CD14-positive monocyte (primary cell): Measurements from ENCODE around the gene OSBPL1A. TPM values are rescaled to one million over a fixed set of nuclear protein-coding genes. Genes with fewer than 3 reads are reported as not detected.

ENCODE experiments used
- DNase-seq, 3 donors: peaks; one replicate each; pipeline ENCODE4 v3.0.0-alpha.2; 2011 to 2022
- H2AFZ ChIP-seq: 2 replicates; pipeline ENCODE4 v1.6.0; 2012; ENCODE audit warnings: mild to moderate bottlenecking, low read depth, low read length, inconsistent platforms; ENCODE audit not compliant: insufficient read depth, poor library complexity, severe bottlenecking
- H3K27ac ChIP-seq, 2 donors: 1 replicate in 1 of 2; 2 replicates in 1 of 2; pipeline ENCODE4 v1.5.1; 2012 to 2013; ENCODE audit warnings: low read length in 2 of 2, control low read depth in 1 of 2, inconsistent platforms in 1 of 2, low read depth in 1 of 2, mild to moderate bottlenecking in 1 of 2
- H3K27me3 ChIP-seq, 2 donors: one replicate each; pipeline versions ENCODE4 v1.6.0 to v1.6.1; 2011 to 2013; ENCODE audit warnings: low read length in 2 of 2; ENCODE audit not compliant: control insufficient read depth in 2 of 2, insufficient read depth in 2 of 2
- H3K36me3 ChIP-seq, 2 donors: replicated peaks in 1 of 2; 1 replicate in 1 of 2; 2 replicates in 1 of 2; pipeline versions ENCODE4 v1.5.1 to v1.6.1; 2012 to 2013; ENCODE audit warnings: low read length in 2 of 2, control low read depth in 1 of 2, inconsistent platforms in 1 of 2, mild to moderate bottlenecking in 1 of 2; ENCODE audit not compliant: insufficient read depth in 2 of 2, control insufficient read depth in 1 of 2
- H3K4me1 ChIP-seq, 2 donors: 1 replicate in 1 of 2; 2 replicates in 1 of 2; pipeline versions ENCODE4 v1.5.1 to v1.6.1; 2012 to 2013; ENCODE audit warnings: low read length in 2 of 2, control low read depth in 1 of 2, inconsistent platforms in 1 of 2, mild to moderate bottlenecking in 1 of 2, moderate library complexity in 1 of 2; ENCODE audit not compliant: insufficient read depth in 2 of 2, control insufficient read depth in 1 of 2
- H3K4me2 ChIP-seq: replicated peaks from 2 replicates; pipeline ENCODE3; 2012; ENCODE audit warnings: low read length, moderate library complexity, mild to moderate bottlenecking; ENCODE audit not compliant: poor library complexity, severe bottlenecking; ENCODE audit errors: extremely low read depth
- H3K4me3 ChIP-seq, 3 experiments: fragments of 200-600 bp in 1 of 3; sonication (generic) in 1 of 3; replicated peaks in 1 of 3; 1 replicate in 2 of 3; 2 replicates in 1 of 3; pipeline ENCODE4 v1.5.1; 2011 to 2013; ENCODE audit warnings: low read length in 3 of 3, mild to moderate bottlenecking in 3 of 3, control low read depth in 2 of 3, low read depth in 2 of 3, inconsistent platforms in 1 of 3, moderate library complexity in 1 of 3
- H3K79me2 ChIP-seq: 2 replicates; pipeline ENCODE4 v1.6.0; 2012; ENCODE audit warnings: mild to moderate bottlenecking, control low read depth, inconsistent platforms, low read length, moderate library complexity; ENCODE audit not compliant: insufficient read depth
- H3K9ac ChIP-seq: 2 replicates; pipeline ENCODE4 v1.6.0; 2017; ENCODE audit warnings: low read length, mild to moderate bottlenecking; ENCODE audit not compliant: insufficient read depth, poor library complexity, severe bottlenecking
- H3K9me3 ChIP-seq, 2 donors: replicated peaks in 1 of 2; 1 replicate in 1 of 2; 2 replicates in 1 of 2; pipeline versions ENCODE4 v1.5.1 to v1.6.1; 2012 to 2013; ENCODE audit warnings: low read length in 2 of 2, control low read depth in 1 of 2; ENCODE audit not compliant: control insufficient read depth in 1 of 2, insufficient read depth in 1 of 2
- H4K20me1 ChIP-seq: 2 replicates; pipeline ENCODE4 v1.6.0; 2012; ENCODE audit warnings: mild to moderate bottlenecking, low read length, control low read depth, moderate library complexity; ENCODE audit not compliant: insufficient read depth
- H3K27ac Mint-ChIP-seq, 7 donors: one replicate each; pipeline ENCODE4 v1.8.0; 2020; ENCODE audit warnings: mild to moderate bottlenecking in 7 of 7, mixed read lengths in 7 of 7, moderate library complexity in 6 of 7, inconsistent platforms in 2 of 7
- H3K27me3 Mint-ChIP-seq, 3 donors: one replicate each; pipeline ENCODE4 v1.8.0; 2021 to 2022; ENCODE audit warnings: low read depth in 3 of 3, mild to moderate bottlenecking in 3 of 3, mixed read lengths in 3 of 3, moderate library complexity in 3 of 3, inconsistent platforms in 1 of 3
- H3K36me3 Mint-ChIP-seq, 2 donors: one replicate each; pipeline ENCODE4 v1.8.0; 2020; ENCODE audit warnings: mixed read lengths in 2 of 2, inconsistent platforms in 1 of 2, mild to moderate bottlenecking in 1 of 2
- H3K4me1 Mint-ChIP-seq: one replicate; pipeline ENCODE4 v1.8.0; 2020; ENCODE audit warnings: mild to moderate bottlenecking, mixed read lengths
- H3K4me3 Mint-ChIP-seq, 2 donors: one replicate each; pipeline ENCODE4 v1.8.0; 2020; ENCODE audit warnings: mild to moderate bottlenecking in 2 of 2, mixed read lengths in 2 of 2, moderate library complexity in 1 of 2
- H3K9me3 Mint-ChIP-seq, 7 donors: one replicate each; pipeline ENCODE4 v1.8.0; 2020 to 2022; ENCODE audit warnings: mixed read lengths in 7 of 7, mild to moderate bottlenecking in 6 of 7, moderate library complexity in 6 of 7, inconsistent platforms in 2 of 7
- CTCF ChIP-seq: fragments of 200-600 bp; IDR thresholded peaks from one replicate; pipeline ENCODE4 v1.8.0; 2022; ENCODE audit warnings: antibody characterized with exemption, mild to moderate bottlenecking
- WGBS: methylation state at CpG from one replicate; pipeline ENCODE4 v1.1.5; 2013; ENCODE audit warnings: missing lambda C conversion rate; ENCODE audit not compliant: insufficient coverage; 5-methylcytosine and 5-hydroxymethylcytosine counted together
- intact Hi-C, 2 donors: fragments of 100-400 bp; cut with micrococcal nuclease; formaldehyde crosslinking; loops; one replicate each; pipeline versions ENCODE4 v1.15.0 to v1.15.1; 2023
- polyA plus RNA-seq, 3 donors: library from polyadenylated mRNA; depleted of rRNA in 1 of 3; unstranded in 2 of 3; stranded (reverse) in 1 of 3; fragments of 300-500 nt in 2 of 3; fragments of >200 nt in 1 of 3; fragmentation: Illumina TruSeq in 2 of 3; gene quantifications; 1 replicate in 2 of 3; 2 replicates in 1 of 3; pipeline ENCODE4 v1.2.3, GENCODE V29; 2012 to 2021

The OSBPL1A gene
- polyA plus RNA-seq, 3 donors: 6.3 to 9.1 (median 7.1) TPM

- H3K27me3 Mint-ChIP-seq: peaks cover 0 to 1% (median 0%) of the 10 kb centered on the region in 3 donors
- peaks cover 25 to 39% of the 10 kb centered on the region in 2 donors for H3K36me3 Mint-ChIP-seq
- Histone ChIP-seq H3K9me3 (no peaks in the 10 kb centered on the region), H2AFZ (no peak overlapping the region), H3K4me2 (no peak overlapping the region), H3K4me1 (no peaks in the 10 kb centered on the region), H3K9ac (no peak overlapping the region), H3K27ac (no peak overlapping the region), H3K27me3 (no peaks in the 10 kb centered on the region), H3K4me3 (no peak overlapping the region), H4K20me1 (no peaks in the 10 kb centered on the region), H3K79me2 (no peaks in the 10 kb centered on the region), H3K36me3 (peaks cover 4 to 10% of the 10 kb centered on the region in 2 donors)
- H3K4me3 Mint-ChIP-seq: no peak overlapping the region
- H3K27ac Mint-ChIP-seq: no peak overlapping the region
- no peak for TF ChIP-seq CTCF
- 100% methylated on average over 5 of the region's 6 CpGs for WGBS
- no peaks in the 10 kb centered on the region for H3K4me1 Mint-ChIP-seq
- no peaks in the 10 kb centered on the region for H3K9me3 Mint-ChIP-seq
- no peak for DNase-seq
- intact Hi-C loops: no loop called here
Measured at GRCh38 chr18:24249716-24250115, 147.9 kb downstream of the OSBPL1A start.

- Mint-ChIP-seq H3K9me3 (no peaks in the 10 kb centered on the region), H3K27ac (peak overlapping the region in 1 of 7 donors; percentile 71), H3K4me3 (no peak overlapping the region), H3K4me1 (no peaks in the 10 kb centered on the region), H3K36me3 (peaks cover 27 to 42% of the 10 kb centered on the region in 2 donors), H3K27me3 (peaks cover 0 to 1% (median 0%) of the 10 kb centered on the region in 3 donors)
- H3K4me1 ChIP-seq: no peaks in the 10 kb centered on the region
- no peaks in the 10 kb centered on the region for H3K9me3 ChIP-seq
- no peak overlapping the region for H2AFZ ChIP-seq
- WGBS: no CpG with 5 or more reads among the region's 2 CpGs
- H3K79me2 ChIP-seq: no peaks in the 10 kb centered on the region
- H3K4me3 ChIP-seq: no peak overlapping the region
- H3K27me3 ChIP-seq: no peaks in the 10 kb centered on the region
- H4K20me1 ChIP-seq: no peaks in the 10 kb centered on the region
- H3K36me3 ChIP-seq: peaks cover 4 to 10% of the 10 kb centered on the region in 2 donors
- intact Hi-C loops: no loop called here
- no peak for TF ChIP-seq CTCF
- H3K27ac ChIP-seq: no peak overlapping the region
- no peak overlapping the region for H3K4me2 ChIP-seq
- H3K9ac ChIP-seq: no peak overlapping the region
- no peak for DNase-seq
Measured at GRCh38 chr18:24248359-24248758, 149.3 kb downstream of the OSBPL1A start.
